GM12878 (cell line): Measurements from ENCODE around the gene ENTPD6.

ENCODE experiments used
- CTCF ChIP-seq, 3 experiments: IDR thresholded peaks in 2 of 3; conservative IDR thresholded peaks in 1 of 3; 2 replicates each; pipeline ENCODE4 v1.5.1; 2011; ENCODE audit warnings: low read depth in 3 of 3, low read length in 3 of 3, mild to moderate bottlenecking in 3 of 3, control low read depth in 2 of 3, moderate library complexity in 2 of 3, inconsistent platforms in 1 of 3, mixed read lengths in 1 of 3; ENCODE audit not compliant: control insufficient read depth in 2 of 3, insufficient read depth in 1 of 3; ENCODE audit errors: extremely low read depth in 1 of 3
- EP300 ChIP-seq, 2 experiments: fragments of 150-350 bp in 1 of 2; IDR thresholded peaks; 2 replicates each; pipeline ENCODE4 v1.6.1; 2011 to 2012; ENCODE audit warnings: low read depth in 2 of 2, low read length in 2 of 2, borderline replicate concordance in 1 of 2, improper control_type of control experiment in 1 of 2, inconsistent platforms in 1 of 2; ENCODE audit not compliant: control insufficient read depth in 1 of 2

GRCh38 chr20:25273541-25274358 is 78.2 kb downstream of the ENTPD6 start:
- no peak for TF ChIP-seq EP300 (IDR thresholded peaks at IDR 0.05; ENCODE audit: borderline replicate concordance in 1 of 2, control insufficient read depth in 1 of 2, low read depth in 2 of 2, low read length in 2 of 2)
- TF ChIP-seq CTCF (IDR thresholded peaks at IDR 0.05 in 2 of 3, conservative IDR thresholded peaks at IDR 0.05 in 1 of 3; ENCODE audit: control insufficient read depth in 2 of 3, extremely low read depth in 1 of 3, insufficient read depth in 1 of 3, low read depth in 3 of 3, low read length in 3 of 3): no peak
